Measurements from ENCODE around the gene GUCY2C. TPM values are rescaled to one million over a fixed set of nuclear protein-coding genes. Genes with fewer than 3 reads are reported as not detected.

Gene GUCY2C
- total RNA-seq, 1 experiment from 2014 or later = not detected

DNA sequence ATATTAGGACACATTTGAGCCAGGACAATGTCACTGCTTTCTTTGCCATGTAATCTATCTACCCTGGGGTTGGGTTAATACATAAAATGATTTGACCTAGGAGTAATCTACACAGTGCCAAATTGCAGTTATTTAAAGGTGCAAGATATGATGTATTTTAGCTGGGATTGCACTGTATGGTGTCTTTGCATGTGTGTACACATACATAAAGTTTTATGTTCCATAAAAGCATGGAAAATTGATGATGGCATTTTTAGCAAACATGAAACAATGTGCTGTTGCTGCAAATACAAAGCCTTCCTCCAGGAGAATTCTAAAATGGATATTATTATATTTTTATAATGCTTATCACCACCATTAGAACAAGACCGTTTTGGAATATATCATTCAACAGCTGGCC lies 104.7 kb downstream of the GUCY2C start:
- intact Hi-C loops (cut with micrococcal nuclease) = no loop called here
- no peak overlapping the region for H2AFZ ChIP-seq (ENCODE audit: low read length)
- CTCF ChIA-PET = interaction anchor here (0.6 kb wide), 1 partner anchor 121 kb away, joined by 3 read pairs; no protein-coding TSS in a partner anchor

GRCh38 chr12:14589169-14590004 lies 107.0 kb downstream of the GUCY2C start:
- no peaks in the 10 kb centered on the region for H3K36me3 ChIP-seq (ENCODE audit: low read depth, low read length)
- ChIA-PET POLR2A (ENCODE audit: unreplicated experiment) (no interaction called here), CTCF (no interaction called here)
- H3K79me2 ChIP-seq (ENCODE audit: low read length) = no peaks in the 10 kb centered on the region
- no peaks in the 10 kb centered on the region for H3K9me2 ChIP-seq (replicated peaks; ENCODE audit: low read length)
- no peaks in the 10 kb centered on the region for H3K27me3 ChIP-seq (ENCODE audit: low read length)
- no peak overlapping the region for H2AFZ ChIP-seq (ENCODE audit: low read length)
- BruUV-seq (replicated peaks) = no TSS peak
- intact Hi-C loops (cut with micrococcal nuclease) = no loop called here
- TF ChIP-seq EZH2phosphoT487 (IDR thresholded peaks at IDR 0.05; ENCODE audit: borderline replicate concordance, low read length) = no peak
- no peak for TF ChIP-seq EZH2 (IDR thresholded peaks at IDR 0.05; ENCODE audit: low read length, unreplicated experiment)
- no peak for TF ChIP-seq CTCF (conservative IDR thresholded peaks at IDR 0.05; ENCODE audit: low read depth, low read length)
- H3K27ac ChIP-seq (ENCODE audit: low read length) = no peak overlapping the region
- no peaks in the 10 kb centered on the region for H3K4me1 ChIP-seq (ENCODE audit: insufficient read depth, low read length)
- H3K4me3 ChIP-seq (ENCODE audit: low read length) = no peak overlapping the region
- no peaks in the 10 kb centered on the region for H3K9me3 ChIP-seq (ENCODE audit: low read length)
- no peaks in the 10 kb centered on the region for H3F3A ChIP-seq (ENCODE audit: low read length, unreplicated experiment)
- H4K20me1 ChIP-seq (ENCODE audit: low read length) = no peaks in the 10 kb centered on the region
- H3K4me2 ChIP-seq (ENCODE audit: low read length) = no peak overlapping the region
- no peak overlapping the region for H3K9ac ChIP-seq (ENCODE audit: low read length)
- DNase-seq (no peak), ATAC-seq (no peak)

More for the DNA sequence above, 104.7 kb downstream of the GUCY2C start:
- H3F3A ChIP-seq (ENCODE audit: low read length, unreplicated experiment) = no peaks in the 10 kb centered on the region
- POLR2A ChIA-PET (ENCODE audit: unreplicated experiment) = no interaction called here
- no peaks in the 10 kb centered on the region for H3K9me3 ChIP-seq (ENCODE audit: low read length)
- ATAC-seq (no peak), DNase-seq (no peak)
- no peaks in the 10 kb centered on the region for H3K36me3 ChIP-seq (ENCODE audit: low read depth, low read length)
- H3K27ac ChIP-seq (ENCODE audit: low read length) = no peak overlapping the region
- H4K20me1 ChIP-seq (ENCODE audit: low read length) = no peaks in the 10 kb centered on the region
- no peaks in the 10 kb centered on the region for H3K4me1 ChIP-seq (ENCODE audit: insufficient read depth, low read length)
- no peak overlapping the region for H3K4me2 ChIP-seq (ENCODE audit: low read length)
- no peak for TF ChIP-seq EZH2phosphoT487 (IDR thresholded peaks at IDR 0.05; ENCODE audit: borderline replicate concordance, low read length)
- no peak for TF ChIP-seq CTCF (conservative IDR thresholded peaks at IDR 0.05; ENCODE audit: low read depth, low read length)
- no peak for TF ChIP-seq EZH2 (IDR thresholded peaks at IDR 0.05; ENCODE audit: low read length, unreplicated experiment)
- no peaks in the 10 kb centered on the region for H3K79me2 ChIP-seq (ENCODE audit: low read length)
- H3K4me3 ChIP-seq (ENCODE audit: low read length) = no peak overlapping the region
- BruUV-seq (replicated peaks) = no TSS peak
- H3K9ac ChIP-seq (ENCODE audit: low read length) = no peak overlapping the region
- H3K9me2 ChIP-seq (replicated peaks; ENCODE audit: low read length) = no peaks in the 10 kb centered on the region
- no peaks in the 10 kb centered on the region for H3K27me3 ChIP-seq (ENCODE audit: low read length)

DNA sequence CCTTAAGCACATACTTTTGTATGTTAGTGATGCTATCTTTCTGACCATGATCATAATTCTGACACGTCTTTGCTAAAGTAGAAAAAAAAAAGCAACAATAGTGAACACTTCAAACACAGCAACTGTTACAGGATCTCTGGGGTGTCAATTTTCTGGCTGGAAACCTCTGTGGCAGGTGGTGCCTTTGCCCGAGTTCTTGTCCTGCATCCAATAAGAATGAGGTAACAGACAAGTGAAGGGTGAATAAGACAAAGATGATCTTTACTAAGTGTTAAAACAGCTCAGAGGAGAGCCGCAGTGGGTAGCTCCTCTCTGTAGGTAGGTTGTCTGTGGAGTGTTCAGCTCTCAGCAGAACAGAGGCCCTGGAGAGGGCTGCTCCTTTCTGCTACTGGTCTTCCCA lies 107.8 kb downstream of the GUCY2C start:
- Histone ChIP-seq H3K79me2 (ENCODE audit: low read length) (no peaks in the 10 kb centered on the region), H3K4me2 (ENCODE audit: low read length) (no peak overlapping the region), H3K4me1 (ENCODE audit: insufficient read depth, low read length) (no peaks in the 10 kb centered on the region), H3F3A (ENCODE audit: low read length, unreplicated experiment) (no peaks in the 10 kb centered on the region), H3K27me3 (ENCODE audit: low read length) (no peaks in the 10 kb centered on the region), H3K9ac (ENCODE audit: low read length) (no peak overlapping the region), H2AFZ (ENCODE audit: low read length) (no peak overlapping the region), H3K4me3 (ENCODE audit: low read length) (no peak overlapping the region), H3K9me3 (ENCODE audit: low read length) (no peaks in the 10 kb centered on the region), H3K36me3 (ENCODE audit: low read depth, low read length) (no peaks in the 10 kb centered on the region), H3K27ac (ENCODE audit: low read length) (no peak overlapping the region), H3K9me2 (replicated peaks; ENCODE audit: low read length) (no peaks in the 10 kb centered on the region), H4K20me1 (ENCODE audit: low read length) (no peaks in the 10 kb centered on the region)
- DNase-seq (no peak), ATAC-seq (no peak)
- no peak for TF ChIP-seq CTCF (conservative IDR thresholded peaks at IDR 0.05; ENCODE audit: low read depth, low read length)
- TF ChIP-seq EZH2 (IDR thresholded peaks at IDR 0.05; ENCODE audit: low read length, unreplicated experiment) = no peak
- TF ChIP-seq EZH2phosphoT487 (IDR thresholded peaks at IDR 0.05; ENCODE audit: borderline replicate concordance, low read length) = no peak
- intact Hi-C loops (cut with micrococcal nuclease) = no loop called here
- no TSS peak for BruUV-seq (replicated peaks)
- ChIA-PET POLR2A (ENCODE audit: unreplicated experiment) (no interaction called here), CTCF (no interaction called here)
